Body of pancreas (tissue), 4 donors: ENCODE data around the gene ASPA. TPM values are rescaled to one million over a fixed set of nuclear protein-coding genes. Genes with fewer than 3 reads are reported as not detected.

Source experiments
- ATAC-seq: fragments of 150-250 bp; one replicate; pipeline ENCODE4 v1.9.1; 2016
- DNase-seq, 4 donors: peaks; one replicate each; pipeline ENCODE4 v3.0.0-alpha.2; 2019
- H3K27ac ChIP-seq, 4 donors: fragments of 200-600 bp; sonication (generic); 1 replicate in 3 of 4; 2 replicates in 1 of 4; pipeline versions ENCODE4 v1.5.1 to v1.6.1; 2016 to 2019; ENCODE audit warnings: mild to moderate bottlenecking in 1 of 4, mixed read lengths in 1 of 4, moderate library complexity in 1 of 4
- H3K27me3 ChIP-seq, 2 donors: fragments of 200-600 bp; sonication (generic); one replicate each; pipeline ENCODE4 v1.6.0; 2016; ENCODE audit warnings: mild to moderate bottlenecking in 1 of 2
- H3K36me3 ChIP-seq, 2 donors: fragments of 200-600 bp; sonication (generic); replicated peaks in 1 of 2; 2 replicates each; pipeline ENCODE4 v1.5.1; 2016; ENCODE audit warnings: low read depth in 2 of 2; ENCODE audit not compliant: insufficient read depth in 1 of 2
- H3K4me1 ChIP-seq: fragments of 200-600 bp; sonication (generic); one replicate; pipeline ENCODE4 v1.6.0; 2016
- H3K4me3 ChIP-seq, 2 donors: fragments of 200-600 bp; sonication (generic); 1 replicate in 1 of 2; 2 replicates in 1 of 2; pipeline ENCODE4 v1.5.1; 2016 to 2019
- H3K9me3 ChIP-seq, 3 donors: fragments of 200-600 bp; sonication (generic); 1 replicate in 2 of 3; 2 replicates in 1 of 3; pipeline ENCODE4 v1.5.1; 2016
- CTCF ChIP-seq, 7 experiments: fragments of 450-650 bp in 4 of 7; fragments of 200-600 bp in 3 of 7; sonication (generic) in 3 of 7; IDR thresholded peaks; one replicate each; pipeline ENCODE4 v1.5.1; 2016 to 2019; ENCODE audit warnings: antibody characterized with exemption in 7 of 7
- POLR2A ChIP-seq, 3 donors: fragments of 450-650 bp; IDR thresholded peaks; one replicate each; pipeline ENCODE4 v1.6.1; 2016; ENCODE audit warnings: antibody characterized with exemption in 3 of 3, mild to moderate bottlenecking in 2 of 3
- WGBS, 2 donors: methylation state at CpG; one replicate each; pipeline ENCODE4 v1.1.5; 2017; 5-methylcytosine and 5-hydroxymethylcytosine counted together
- intact Hi-C: fragments of 100-400 bp; cut with DNase I; formaldehyde crosslinking; loops from one replicate; pipeline ENCODE4 v1.15.1; 2023
- total RNA-seq, 2 donors: library from RNA; depleted of rRNA; stranded (reverse); fragments of >200 nt; gene quantifications; one replicate each; pipeline ENCODE4 v1.1.0, GENCODE V29; 2016

ASPA gene
- total RNA-seq, 2 donors from 2014 or later: 0.66 to 0.78 TPM

GRCh38 chr17:3485481-3486068 lies 9.8 kb downstream of the ASPA start:
- Histone ChIP-seq H3K9me3 (no peaks in the 10 kb centered on the region), H3K4me3 (no peak overlapping the region), H3K27ac (peak overlapping the region in 2 of 4 donors; percentile 10 to 46), H3K36me3 (no peaks in the 10 kb centered on the region), H3K4me1 (peaks cover 14% of the 10 kb centered on the region), H3K27me3 (no peaks in the 10 kb centered on the region)
- TF ChIP-seq POLR2A (IDR thresholded peaks at IDR 0.05): no peak
- TF ChIP-seq CTCF (IDR thresholded peaks at IDR 0.05): no peak
- intact Hi-C loops: no loop called here
- DNase-seq (peak; percentile 49 to 75 (median 62)), ATAC-seq (peak; percentile 78)
- 30 to 37% methylated on average over 8 of the region's 8 CpGs for WGBS, 2 donors

- TF ChIP-seq POLR2A (IDR thresholded peaks at IDR 0.05): no peak
- TF ChIP-seq CTCF (IDR thresholded peaks at IDR 0.05): no peak
- no peak overlapping the region for H3K4me3 ChIP-seq
- no peaks in the 10 kb centered on the region for H3K36me3 ChIP-seq
- H3K27me3 ChIP-seq: no peaks in the 10 kb centered on the region
- DNase-seq (no peak), ATAC-seq (no peak)
- H3K27ac ChIP-seq: no peak overlapping the region
- WGBS, 2 donors: 63 to 69% methylated on average over 7 of the region's 7 CpGs
- intact Hi-C loops: no loop called here
- H3K4me1 ChIP-seq: no peaks in the 10 kb centered on the region
- H3K9me3 ChIP-seq: no peaks in the 10 kb centered on the region
These were observed 21.3 kb downstream of the ASPA start for GRCh38 chr17:3497101-3497500.

GRCh38 chr17:3501344-3501743 lies 25.5 kb downstream of the ASPA start:
- ATAC-seq (no peak), DNase-seq (no peak)
- WGBS, 2 donors: 66 to 68% methylated on average over 5 of the region's 5 CpGs
- Histone ChIP-seq H3K27ac (no peak overlapping the region), H3K4me1 (no peaks in the 10 kb centered on the region), H3K27me3 (no peaks in the 10 kb centered on the region), H3K4me3 (no peak overlapping the region), H3K36me3 (no peaks in the 10 kb centered on the region), H3K9me3 (no peaks in the 10 kb centered on the region)
- no peak for TF ChIP-seq CTCF (IDR thresholded peaks at IDR 0.05)
- no peak for TF ChIP-seq POLR2A (IDR thresholded peaks at IDR 0.05)
- intact Hi-C loops: no loop called here

- no peak for ATAC-seq
- Histone ChIP-seq H3K4me1 (no peaks in the 10 kb centered on the region), H3K4me3 (no peak overlapping the region), H3K9me3 (no peaks in the 10 kb centered on the region), H3K36me3 (no peaks in the 10 kb centered on the region), H3K27ac (no peak overlapping the region), H3K27me3 (no peaks in the 10 kb centered on the region)
- DNase-seq: no peak
- WGBS, 2 donors: 67 to 91% methylated on average over 4 to 5 of the region's 5 CpGs
- no peak for TF ChIP-seq CTCF (IDR thresholded peaks at IDR 0.05)
- no peak for TF ChIP-seq POLR2A (IDR thresholded peaks at IDR 0.05)
- intact Hi-C loops: no loop called here
These were observed 26.7 kb downstream of the ASPA start for GRCh38 chr17:3502466-3502865.

GRCh38 chr17:3503285-3503684 lies 27.5 kb downstream of the ASPA start:
- no peak overlapping the region for H3K4me3 ChIP-seq
- DNase-seq (no peak), ATAC-seq (no peak)
- intact Hi-C loops: no loop called here
- H3K36me3 ChIP-seq: no peaks in the 10 kb centered on the region
- no peaks in the 10 kb centered on the region for H3K4me1 ChIP-seq
- no peaks in the 10 kb centered on the region for H3K27me3 ChIP-seq
- H3K9me3 ChIP-seq: no peaks in the 10 kb centered on the region
- H3K27ac ChIP-seq: no peak overlapping the region
- TF ChIP-seq POLR2A (IDR thresholded peaks at IDR 0.05) (no peak), CTCF (IDR thresholded peaks at IDR 0.05) (no peak)
- WGBS, 2 donors: 61 to 82% methylated on average over 1 of the region's 1 CpG
